Suprapubic skin (tissue), 4 donors: ENCODE results near the gene NEGR1. TPM values are rescaled to one million over a fixed set of nuclear protein-coding genes. Genes with fewer than 3 reads are reported as not detected.

Source experiments
- DNase-seq, 2 donors: peaks; one replicate each; pipeline ENCODE4 v3.0.0-alpha.2; 2019; ENCODE audit warnings: low spot score in 2 of 2
- H3K27ac ChIP-seq: fragments of 200-600 bp; sonication (generic); one replicate; pipeline ENCODE4 v1.5.1; 2019
- H3K27me3 ChIP-seq: fragments of 200-600 bp; sonication (generic); one replicate; pipeline ENCODE4 v1.5.1; 2019
- H3K36me3 ChIP-seq: fragments of 200-600 bp; sonication (generic); one replicate; pipeline ENCODE4 v1.5.1; 2019
- H3K4me1 ChIP-seq: fragments of 200-600 bp; sonication (generic); one replicate; pipeline ENCODE4 v1.5.1; 2019
- H3K4me3 ChIP-seq: fragments of 200-600 bp; sonication (generic); one replicate; pipeline ENCODE4 v1.5.1; 2019; ENCODE audit warnings: mild to moderate bottlenecking
- H3K9me3 ChIP-seq: fragments of 200-600 bp; sonication (generic); one replicate; pipeline ENCODE4 v1.5.1; 2019
- CTCF ChIP-seq, 2 donors: fragments of 200-600 bp in 1 of 2; fragments of 450-650 bp in 1 of 2; sonication (generic) in 1 of 2; IDR thresholded peaks; one replicate each; pipeline ENCODE4 v1.5.1; 2016 to 2019; ENCODE audit warnings: antibody characterized with exemption in 2 of 2, mild to moderate bottlenecking in 1 of 2, moderate library complexity in 1 of 2
- EP300 ChIP-seq: sonication (generic); formaldehyde crosslinking; IDR thresholded peaks from one replicate; pipeline ENCODE4 v1.6.1; 2017; ENCODE audit warnings: antibody characterized with exemption
- POLR2A ChIP-seq, 2 donors: fragments of 450-650 bp; IDR thresholded peaks; one replicate each; pipeline ENCODE4 v1.6.1; 2017; ENCODE audit warnings: antibody characterized with exemption in 2 of 2, mild to moderate bottlenecking in 2 of 2, moderate library complexity in 2 of 2
- POLR2AphosphoS5 ChIP-seq, 3 donors: sonication (generic); formaldehyde crosslinking; IDR thresholded peaks; one replicate each; pipeline ENCODE4 v1.6.1; 2017; ENCODE audit warnings: antibody characterized with exemption in 3 of 3
- WGBS: methylation state at CpG from one replicate; pipeline ENCODE4 v1.1.5; 2018; 5-methylcytosine and 5-hydroxymethylcytosine counted together
- total RNA-seq, 4 donors: library from RNA; depleted of rRNA; stranded (reverse); fragments of >200 nt; gene quantifications; one replicate each; pipeline ENCODE4 v1.1.0, GENCODE V29; 2016

NEGR1 gene
- total RNA-seq, 4 donors from 2014 or later: 3.0 to 9.9 (median 3.8) TPM

GRCh38 chr1:71687376-71687775, 595.0 kb downstream of the NEGR1 start:
- H3K4me3 ChIP-seq: no peak overlapping the region
- no peaks in the 10 kb centered on the region for H3K27me3 ChIP-seq
- H3K36me3 ChIP-seq: no peaks in the 10 kb centered on the region
- H3K27ac ChIP-seq: no peak overlapping the region
- TF ChIP-seq CTCF (IDR thresholded peaks at IDR 0.05): no peak
- no peak for TF ChIP-seq POLR2A (IDR thresholded peaks at IDR 0.05)
- no peak for TF ChIP-seq POLR2AphosphoS5 (IDR thresholded peaks at IDR 0.05)
- TF ChIP-seq EP300: no peak
- 77% methylated on average over 3 of the region's 3 CpGs for WGBS
- H3K9me3 ChIP-seq: no peaks in the 10 kb centered on the region
- no peak for DNase-seq
- H3K4me1 ChIP-seq: no peaks in the 10 kb centered on the region

- 44% methylated on average over 7 of the region's 7 CpGs for WGBS
- H3K27ac ChIP-seq: no peak overlapping the region
- no peak for DNase-seq
- H3K4me1 ChIP-seq: no peaks in the 10 kb centered on the region
- no peak overlapping the region for H3K4me3 ChIP-seq
- no peaks in the 10 kb centered on the region for H3K9me3 ChIP-seq
- H3K36me3 ChIP-seq: no peaks in the 10 kb centered on the region
- TF ChIP-seq EP300 (no peak), CTCF (IDR thresholded peaks at IDR 0.05) (no peak), POLR2A (IDR thresholded peaks at IDR 0.05) (no peak), POLR2AphosphoS5 (IDR thresholded peaks at IDR 0.05) (no peak)
- no peaks in the 10 kb centered on the region for H3K27me3 ChIP-seq
Observed at GRCh38 chr1:71676979-71677925, 605.1 kb downstream of the NEGR1 start.

GRCh38 chr1:71668065-71668464, 614.3 kb downstream of the NEGR1 start:
- 41% methylated on average over 3 of the region's 3 CpGs for WGBS
- Histone ChIP-seq H3K27ac (no peak overlapping the region), H3K9me3 (no peaks in the 10 kb centered on the region)

GRCh38 chr1:71667216-71667615, 615.1 kb downstream of the NEGR1 start:
- Histone ChIP-seq H3K9me3 (no peaks in the 10 kb centered on the region), H3K27me3 (no peaks in the 10 kb centered on the region), H3K27ac (no peak overlapping the region), H3K36me3 (no peaks in the 10 kb centered on the region), H3K4me3 (no peak overlapping the region), H3K4me1 (no peaks in the 10 kb centered on the region)
- no peak for DNase-seq
- TF ChIP-seq CTCF (IDR thresholded peaks at IDR 0.05) (no peak), POLR2AphosphoS5 (IDR thresholded peaks at IDR 0.05) (no peak), POLR2A (IDR thresholded peaks at IDR 0.05) (no peak), EP300 (no peak)
- 55% methylated on average over 2 of the region's 2 CpGs for WGBS

More at GRCh38 chr1:71668065-71668464, 614.3 kb downstream of the NEGR1 start:
- no peaks in the 10 kb centered on the region for H3K4me1 ChIP-seq
- TF ChIP-seq POLR2A (IDR thresholded peaks at IDR 0.05) (no peak), CTCF (IDR thresholded peaks at IDR 0.05) (no peak), EP300 (no peak), POLR2AphosphoS5 (IDR thresholded peaks at IDR 0.05) (no peak)
- H3K36me3 ChIP-seq: no peaks in the 10 kb centered on the region
- H3K4me3 ChIP-seq: no peak overlapping the region
- no peak for DNase-seq
- no peaks in the 10 kb centered on the region for H3K27me3 ChIP-seq

GRCh38 chr1:71666609-71667008, 615.7 kb downstream of the NEGR1 start:
- Histone ChIP-seq H3K4me1 (no peaks in the 10 kb centered on the region), H3K9me3 (no peaks in the 10 kb centered on the region), H3K4me3 (no peak overlapping the region), H3K27me3 (no peaks in the 10 kb centered on the region), H3K36me3 (no peaks in the 10 kb centered on the region), H3K27ac (no peak overlapping the region)
- DNase-seq: no peak
- TF ChIP-seq EP300: no peak
- no peak for TF ChIP-seq POLR2A (IDR thresholded peaks at IDR 0.05)
- no peak for TF ChIP-seq CTCF (IDR thresholded peaks at IDR 0.05)
- TF ChIP-seq POLR2AphosphoS5 (IDR thresholded peaks at IDR 0.05): no peak
